GM18508 (cell line): ENCODE data around the gene CZIB.

Experiments
- ATAC-seq: cut with Tn5 transposase; IDR thresholded peaks from one replicate; pipeline ENCODE4 v1.9.1; 2021; ENCODE audit warnings: moderate number of reproducible peaks; ENCODE audit not compliant: insufficient read depth, unreplicated experiment

The CZIB gene

DNA sequence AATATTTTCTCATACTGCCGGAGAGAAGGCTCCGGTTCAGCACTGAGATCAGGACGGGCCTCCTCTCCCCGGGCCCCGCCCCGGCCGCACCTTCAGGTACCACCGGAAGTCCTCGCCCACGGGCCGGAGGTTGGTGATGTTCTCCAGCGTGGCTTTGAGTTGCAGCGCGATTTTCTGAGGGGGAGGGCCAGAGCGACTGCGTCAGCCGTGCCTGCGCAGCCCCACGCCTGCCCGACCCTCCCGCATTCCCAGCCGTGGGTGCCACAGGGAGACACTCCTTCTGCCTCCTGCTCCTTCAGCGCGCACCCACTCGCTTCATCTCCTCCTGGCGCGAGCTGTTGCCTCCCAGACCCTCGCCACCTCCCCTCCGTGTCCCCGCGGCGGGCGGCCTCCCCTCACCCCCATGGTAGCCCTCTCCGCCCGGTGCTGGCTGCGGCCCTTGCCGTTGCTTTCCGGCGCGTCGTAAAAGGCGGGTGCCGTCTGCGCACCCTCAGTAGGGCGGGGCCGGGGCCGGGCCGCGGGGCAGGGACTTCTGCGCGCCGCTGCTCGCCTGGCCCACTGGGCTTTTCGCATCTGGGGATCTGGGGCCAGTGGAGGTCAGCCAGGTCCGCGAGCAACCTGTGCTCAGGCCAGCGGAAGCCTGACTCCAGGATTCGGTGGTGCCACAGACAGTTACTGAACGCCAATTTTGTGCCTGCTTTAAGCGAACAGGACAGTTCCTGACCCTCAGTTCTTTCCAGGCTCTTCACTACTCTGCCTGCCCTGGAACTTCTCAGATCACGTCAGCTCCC is at the start of gene CZIB:
TSS of gene CZIB (minus strand) at position 464 of the 791 bp plus-strand sequence. CDS start at position 405, 59 bp downstream.
- peak; percentile 80 for ATAC-seq

DNA sequence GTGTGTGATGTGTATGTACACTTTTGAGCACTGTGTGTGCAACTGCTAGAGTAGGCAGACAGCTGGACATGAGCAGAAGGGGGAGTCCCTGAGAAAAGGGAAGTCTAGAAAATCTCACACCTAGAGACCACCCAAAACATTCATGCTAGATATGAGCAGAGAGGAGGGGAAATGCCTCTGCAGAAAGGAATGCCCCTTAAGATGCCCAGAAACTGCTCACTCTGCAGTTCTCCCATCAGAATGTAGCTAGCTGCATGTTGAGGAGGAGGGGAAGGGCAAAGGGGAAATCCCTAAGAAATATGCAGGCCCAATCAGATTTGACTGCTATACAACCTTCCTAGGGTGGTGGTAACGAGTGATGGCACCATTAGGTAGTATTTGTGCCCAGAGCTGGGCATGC is 49.7 kb upstream of the CZIB start:
- ATAC-seq: no peak

- ATAC-seq: no peak
Measured at GRCh38 chr1:53267761-53268160, 47.3 kb upstream of the CZIB start.

GRCh38 chr1:53266038-53266437 is 45.6 kb upstream of the CZIB start:
- no peak for ATAC-seq

- no peak for ATAC-seq
Measured at GRCh38 chr1:53265581-53265980, 45.1 kb upstream of the CZIB start.

DNA sequence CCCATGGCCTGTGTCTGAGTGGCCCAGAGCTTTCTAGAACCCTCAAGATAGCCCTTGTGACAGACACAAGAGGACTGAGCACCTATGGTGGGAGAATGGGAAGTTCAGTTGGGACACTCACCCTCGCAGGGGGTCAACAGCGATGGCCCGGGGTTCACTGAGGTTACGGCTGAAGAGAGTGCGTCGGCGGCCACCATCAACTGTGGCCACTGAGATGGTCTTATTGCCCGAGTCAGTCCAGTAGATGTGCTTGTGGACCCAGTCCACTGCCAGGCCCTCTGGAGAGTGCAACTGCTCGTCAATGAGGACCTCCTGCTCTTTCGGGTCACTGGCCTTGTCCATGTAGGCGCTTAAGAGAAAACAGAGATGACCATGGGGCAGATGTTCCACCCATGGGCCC is 43.6 kb upstream of the CZIB start:
- no peak for ATAC-seq

- no peak for ATAC-seq
Measured at GRCh38 chr1:53262000-53262399, 41.6 kb upstream of the CZIB start.

GRCh38 chr1:53260631-53261247 is 40.3 kb upstream of the CZIB start:
- ATAC-seq: no peak

- ATAC-seq: no peak
Measured at GRCh38 chr1:53259932-53260331, 39.5 kb upstream of the CZIB start.

- no peak for ATAC-seq
Measured at GRCh38 chr1:53258216-53258615, 37.8 kb upstream of the CZIB start.

DNA sequence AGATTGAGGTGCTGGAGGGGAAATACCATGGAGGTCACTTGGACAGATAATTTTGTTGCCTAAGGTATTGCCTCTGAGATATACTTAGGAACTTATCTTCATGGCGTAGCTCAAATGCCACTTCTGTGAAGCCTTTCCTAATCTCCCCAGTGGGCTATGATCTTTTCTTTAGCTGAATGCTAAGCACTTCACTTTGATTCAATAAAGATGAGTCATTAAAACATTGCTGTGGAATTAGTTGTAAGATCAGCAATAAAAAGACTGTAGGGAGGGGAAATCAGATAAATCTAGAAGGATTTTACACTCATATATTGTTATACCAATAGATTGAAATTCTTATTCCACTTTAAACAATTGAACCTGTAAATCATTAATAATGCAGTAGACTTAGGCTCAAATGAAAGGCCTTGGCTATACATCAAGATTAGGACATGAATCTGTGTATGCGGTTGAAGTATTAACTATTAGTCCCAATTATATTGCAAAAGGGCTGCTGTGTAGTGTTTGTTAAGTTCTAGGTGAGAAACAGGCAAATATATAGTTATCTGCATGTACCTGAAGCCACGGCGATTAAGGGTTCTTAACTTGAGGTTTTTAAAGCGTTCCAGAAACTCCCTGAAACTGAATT is 37.1 kb upstream of the CZIB start:
- ATAC-seq: no peak

DNA sequence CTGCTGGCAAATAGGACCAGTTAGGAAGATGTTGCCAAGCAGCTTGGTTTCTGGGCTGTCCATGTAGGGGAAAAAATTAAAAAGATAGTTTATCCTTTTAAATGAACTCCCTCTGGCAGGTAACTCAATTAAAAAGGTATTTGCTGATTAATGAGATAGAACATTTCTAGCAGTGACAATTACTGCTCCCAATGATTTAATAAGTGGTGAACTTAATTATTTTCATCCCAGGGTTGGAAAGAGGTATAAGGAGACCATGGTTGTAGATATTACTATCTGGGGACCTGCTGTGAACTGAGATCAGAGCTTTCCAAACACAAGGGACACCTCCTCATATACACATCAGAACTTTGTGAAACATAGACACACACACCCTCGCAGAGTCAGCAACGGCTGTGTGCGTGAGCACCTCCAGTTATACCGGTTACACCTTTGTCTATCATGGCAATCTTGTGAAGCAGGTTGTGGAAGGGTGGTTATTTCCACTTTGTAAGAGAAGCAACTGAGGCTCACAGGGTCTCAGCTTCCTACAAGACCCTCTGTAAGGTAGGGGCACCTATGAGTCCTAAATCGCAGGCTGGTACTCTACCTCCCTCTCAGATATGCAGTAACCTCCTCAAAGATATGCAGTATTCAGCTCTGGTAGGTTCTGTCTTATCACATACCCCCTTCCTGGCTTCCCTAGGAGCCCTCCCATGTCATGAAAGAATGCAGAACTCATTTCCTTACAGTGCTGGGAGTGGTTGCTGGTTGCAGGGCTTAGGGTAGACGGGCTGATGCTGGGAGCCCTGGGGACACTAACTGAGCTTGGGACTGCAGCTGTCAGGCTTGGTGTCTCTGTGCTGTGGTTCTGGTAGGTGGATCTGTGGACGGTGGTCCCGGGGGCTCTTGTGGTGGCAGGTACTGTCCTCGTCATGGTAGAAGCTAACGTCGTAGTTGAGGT is 36.3 kb upstream of the CZIB start:
- no peak for ATAC-seq

- no peak for ATAC-seq
Measured at GRCh38 chr1:53255031-53255430, 34.6 kb upstream of the CZIB start.

- no peak for ATAC-seq
Measured at GRCh38 chr1:53254011-53254640, 33.7 kb upstream of the CZIB start.

DNA sequence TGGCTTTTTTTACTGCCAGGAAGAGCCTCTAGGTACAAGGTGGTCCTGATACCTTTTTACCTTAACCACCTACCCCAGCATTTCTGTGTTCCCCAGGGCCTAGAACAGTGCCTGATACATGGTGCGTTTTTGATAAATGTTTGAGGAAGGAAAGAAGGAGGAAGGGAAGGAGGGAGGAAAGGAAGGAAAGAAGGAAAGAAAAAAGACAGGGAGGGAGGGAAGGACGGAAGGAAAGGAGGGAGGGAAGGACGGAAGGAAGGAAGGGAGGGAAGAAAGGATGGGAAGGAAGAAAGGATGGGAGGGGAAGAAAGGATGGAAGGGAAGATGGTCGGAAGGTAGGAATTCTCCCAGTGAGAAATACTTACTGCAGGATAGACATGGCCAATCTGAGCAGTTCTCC is 29.9 kb upstream of the CZIB start:
- no peak for ATAC-seq

DNA sequence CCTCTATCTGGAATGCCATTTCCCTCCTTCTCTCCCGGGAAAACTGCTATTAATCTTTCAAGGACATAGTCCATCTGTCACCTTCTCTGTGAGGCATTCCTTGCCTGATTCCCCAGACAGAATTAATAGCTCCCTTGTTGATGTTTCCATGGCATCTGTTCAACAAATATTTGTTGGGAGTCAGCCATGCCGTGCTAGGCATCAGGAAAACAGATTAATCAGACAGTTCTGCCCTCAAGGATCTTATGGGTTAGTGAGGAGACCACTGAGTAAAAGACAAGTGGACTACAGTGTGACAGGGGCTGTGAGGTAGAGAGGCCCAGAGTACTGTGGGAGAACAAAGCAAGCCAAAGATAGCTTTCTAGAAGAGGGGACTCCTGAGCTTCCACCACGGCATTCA is 29.3 kb upstream of the CZIB start:
- no peak for ATAC-seq

GRCh38 chr1:53246261-53247134 is 26.1 kb upstream of the CZIB start:
- ATAC-seq: no peak

DNA sequence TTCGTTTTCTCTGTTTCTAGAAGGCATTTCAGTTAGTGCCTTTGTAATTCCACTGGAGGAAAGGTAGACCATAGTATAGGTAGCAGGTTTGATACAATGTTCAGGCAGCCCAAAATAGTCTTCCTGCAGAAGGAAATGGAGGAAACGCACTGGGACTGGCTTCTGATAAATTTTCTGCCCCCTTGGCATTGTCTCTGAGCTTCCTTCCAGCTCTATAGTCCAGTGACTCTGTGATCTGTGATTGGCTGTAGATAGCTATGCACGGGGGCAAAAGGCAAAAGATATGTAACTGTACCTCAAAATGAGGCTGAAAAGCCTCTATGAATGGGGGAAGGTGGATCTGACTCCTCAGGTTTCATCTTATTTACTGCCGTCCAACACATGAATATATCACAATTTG is 23.7 kb upstream of the CZIB start:
- ATAC-seq: no peak

- ATAC-seq: no peak
Measured at GRCh38 chr1:53242381-53242780, 21.9 kb upstream of the CZIB start.
